OCI-LY7 (cell line): Measurements from ENCODE around the gene OR51G1. TPM values are rescaled to one million over a fixed set of nuclear protein-coding genes. Genes with fewer than 3 reads are reported as not detected.

ENCODE experiments used
- BruUV-seq: library from RNA; stranded (reverse); fragments of 400-500 nt; replicated peaks from 2 replicates; lab custom pipeline; 2021; lab: Mats Ljungman, UMichigan
- CTCF ChIA-PET: fragments of 300-600 bp; sonication (Branson Sonifier 250); formaldehyde crosslinking; loops from one replicate; lab custom pipeline; 2022; ENCODE audit warnings: antibody characterized with exemption; ENCODE audit not compliant: unreplicated experiment; lab: Charles Lee
- POLR2A ChIA-PET: fragments of 300-600 bp; sonication (Branson Sonifier 250); formaldehyde crosslinking; loops from one replicate; lab custom pipeline; 2022; ENCODE audit warnings: antibody characterized with exemption; lab: Charles Lee
- DNase-seq: peaks from one replicate; pipeline ENCODE4 v3.0.0-alpha.2; 2015; ENCODE audit warnings: low spot score
- H2AFZ ChIP-seq: fragments of 200-600 bp; sonication (generic), shearing (Covaris generic); 2 replicates; pipeline ENCODE4 v1.6.1; 2014; ENCODE audit warnings: mild to moderate bottlenecking, antibody characterized with exemption, low read length, moderate library complexity
- H3K27ac ChIP-seq: fragments of 200-600 bp; sonication (generic); 2 replicates; pipeline ENCODE4 v1.5.1; 2014; ENCODE audit warnings: mixed run types, low read depth, mild to moderate bottlenecking, moderate library complexity, low read length, inconsistent platforms; ENCODE audit not compliant: poor library complexity, severe bottlenecking
- H3K36me3 ChIP-seq: fragments of 200-600 bp; sonication (generic); 2 replicates; pipeline ENCODE4 v1.6.1; 2014; ENCODE audit warnings: mild to moderate bottlenecking, antibody characterized with exemption, low read length, moderate library complexity, mixed read lengths; ENCODE audit not compliant: insufficient read depth
- H3K4me1 ChIP-seq: fragments of 200-600 bp; sonication (generic); 2 replicates; pipeline ENCODE4 v1.5.1; 2014; ENCODE audit warnings: mild to moderate bottlenecking, low read length; ENCODE audit not compliant: insufficient read depth, poor library complexity, severe bottlenecking
- H3K4me2 ChIP-seq: fragments of 200-600 bp; sonication (generic); 2 replicates; pipeline ENCODE4 v1.6.1; 2014; ENCODE audit warnings: mild to moderate bottlenecking, low read length
- H3K4me3 ChIP-seq: fragments of 200-600 bp; sonication (generic); 2 replicates; pipeline ENCODE4 v1.5.1; 2014; ENCODE audit warnings: mild to moderate bottlenecking, low read depth, low read length; ENCODE audit not compliant: poor library complexity, severe bottlenecking
- H3K79me2 ChIP-seq: fragments of 200-600 bp; sonication (generic); 2 replicates; pipeline ENCODE4 v1.6.1; 2016; ENCODE audit warnings: low read depth, mild to moderate bottlenecking, low read length, moderate library complexity, mixed read lengths; ENCODE audit not compliant: insufficient read depth
- H3K9me2 ChIP-seq: fragments of 200-600 bp; sonication (generic); 2 replicates; pipeline ENCODE4 v1.6.1; 2016; ENCODE audit warnings: mild to moderate bottlenecking, low read length, mixed read lengths; ENCODE audit not compliant: insufficient read depth
- H3K9me3 ChIP-seq: fragments of 200-600 bp; sonication (generic); 2 replicates; pipeline ENCODE4 v1.6.1; 2014; ENCODE audit warnings: mild to moderate bottlenecking, mixed run types, low read length, mixed read lengths
- H4K20me1 ChIP-seq: fragments of 200-600 bp; sonication (generic); 2 replicates; pipeline ENCODE4 v1.6.1; 2014; ENCODE audit warnings: mild to moderate bottlenecking, antibody characterized with exemption, low read length, moderate library complexity, mixed read lengths; ENCODE audit not compliant: insufficient read depth
- CTCF ChIP-seq: fragments of 200-600 bp; sonication (generic); conservative IDR thresholded peaks from 2 replicates; pipeline ENCODE4 v1.5.1; 2014; ENCODE audit warnings: mild to moderate bottlenecking, antibody characterized with exemption, low read length, moderate library complexity, mixed read lengths
- EZH2phosphoT487 ChIP-seq: fragments of 200-600 bp; sonication (generic); IDR thresholded peaks from 2 replicates; pipeline ENCODE4 v1.6.1; 2018; ENCODE audit warnings: low read depth, borderline replicate concordance, mild to moderate bottlenecking, mixed run types, antibody characterized with exemption, low read length, moderate library complexity, mixed read lengths
- intact Hi-C: fragments of 100-400 bp; cut with micrococcal nuclease; formaldehyde crosslinking; loops from one replicate; pipeline ENCODE4 v1.10.0; 2022; ENCODE audit not compliant: unreplicated experiment
- total RNA-seq, 2 experiments: library from RNA; depleted of rRNA in 1 of 2; stranded (reverse); fragments of >200 nt in 1 of 2; shearing (Covaris generic) in 1 of 2; gene quantifications; 2 replicates each; pipeline ENCODE4 v1.2.3, GENCODE V29; 2014 to 2022

Gene OR51G1
- total RNA-seq, 2 experiments from 2014 or later, result not detected

- TF ChIP-seq EZH2phosphoT487 (no peak), CTCF (no peak)
- Histone ChIP-seq H3K9me2 (no peaks in the 10 kb centered on the region; the same call in 1 of the 2 replicates), H3K79me2 (no peaks in the 10 kb centered on the region), H3K27ac (no peak overlapping the region), H3K4me1 (no peaks in the 10 kb centered on the region), H3K4me2 (no peak overlapping the region), H3K36me3 (no peaks in the 10 kb centered on the region), H2AFZ (no peak overlapping the region), H3K4me3 (no peak overlapping the region), H4K20me1 (no peaks in the 10 kb centered on the region), H3K9me3 (no peaks in the 10 kb centered on the region)
- DNase-seq, result no peak
- ChIA-PET CTCF (no interaction called here), POLR2A (no interaction called here)
- intact Hi-C loops, result no loop called here
- no TSS peak for BruUV-seq
Measured at GRCh38 chr11:4886186-4886585, 38.0 kb downstream of the OR51G1 start.

GRCh38 chr11:4884361-4884760 lies 39.8 kb downstream of the OR51G1 start:
- Histone ChIP-seq H3K4me3 (no peak overlapping the region), H4K20me1 (no peaks in the 10 kb centered on the region), H3K9me3 (no peaks in the 10 kb centered on the region), H3K27ac (no peak overlapping the region), H3K79me2 (no peaks in the 10 kb centered on the region), H3K36me3 (no peaks in the 10 kb centered on the region), H3K4me2 (no peak overlapping the region), H3K4me1 (no peaks in the 10 kb centered on the region), H2AFZ (no peak overlapping the region), H3K9me2 (no peaks in the 10 kb centered on the region; the same call in 1 of the 2 replicates)
- BruUV-seq, result no TSS peak
- no peak for TF ChIP-seq EZH2phosphoT487
- DNase-seq, result no peak
- POLR2A ChIA-PET, result no interaction called here
- intact Hi-C loops, result no loop called here
- CTCF ChIA-PET, result no interaction called here

- no peak overlapping the region for H3K27ac ChIP-seq
- intact Hi-C loops, result no loop called here
- BruUV-seq, result no TSS peak
- no peaks in the 10 kb centered on the region for H3K9me2 ChIP-seq
- H4K20me1 ChIP-seq, result no peaks in the 10 kb centered on the region
- H3K36me3 ChIP-seq, result no peaks in the 10 kb centered on the region
- no peaks in the 10 kb centered on the region for H3K79me2 ChIP-seq
- CTCF ChIA-PET, result no interaction called here
- H2AFZ ChIP-seq, result no peak overlapping the region
- H3K9me3 ChIP-seq, result no peaks in the 10 kb centered on the region
- no peaks in the 10 kb centered on the region for H3K4me1 ChIP-seq
- no peak for TF ChIP-seq EZH2phosphoT487
- no peak for TF ChIP-seq CTCF
- H3K4me3 ChIP-seq, result no peak overlapping the region
- no peak overlapping the region for H3K4me2 ChIP-seq
- DNase-seq, result no peak
- POLR2A ChIA-PET, result interaction anchor here (1.3 kb wide), 1 partner anchor 50 kb away, joined by 3 read pairs; no protein-coding TSS in a partner anchor
Measured at GRCh38 chr11:4882543-4882942, 41.6 kb downstream of the OR51G1 start.
